ENCODE results near the gene TRIP4.
"Not testable (repeated sequence)": the region's sequence is repeated elsewhere in the genome, so short reads cannot be mapped to it uniquely, and the experiment has no call there.

Gene TRIP4

GRCh38 chr15:64495968-64496367 lies 108.3 kb downstream of the TRIP4 start:
- DNase-seq, result not testable (repeated sequence)

- no peak for DNase-seq
Measured at GRCh38 chr15:64500695-64501395, 113.2 kb downstream of the TRIP4 start.

GRCh38 chr15:64501396-64501715 lies 113.7 kb downstream of the TRIP4 start:
- DNase-seq, result no peak

- DNase-seq, result no peak
Measured at GRCh38 chr15:64502151-64502550, 114.5 kb downstream of the TRIP4 start.

GRCh38 chr15:64502551-64502950 lies 114.9 kb downstream of the TRIP4 start:
- DNase-seq, result no peak

- no peak for DNase-seq
Measured at GRCh38 chr15:64503197-64503596, 115.6 kb downstream of the TRIP4 start.

- no peak for DNase-seq
Measured at GRCh38 chr15:64503640-64504039, 116.0 kb downstream of the TRIP4 start.

Data from activated naive CD4-positive, alpha-beta T cell treated with Interleukin-2 at 50 U/mL for 16 hours (primary cell).